Transverse colon (tissue), 4 donors: Measurements from ENCODE around the gene TENT4B. TPM values are rescaled to one million over a fixed set of nuclear protein-coding genes. Genes with fewer than 3 reads are reported as not detected.

Source experiments
- DNase-seq: peaks from one replicate; pipeline ENCODE4 v3.0.0-alpha.2; 2019
- H3K27ac ChIP-seq, 4 donors: fragments of 200-600 bp; sonication (generic); 2 replicates each; pipeline ENCODE4 v1.5.1; 2016 to 2018; ENCODE audit warnings: inconsistent platforms in 4 of 4
- H3K27me3 ChIP-seq: fragments of 200-600 bp; sonication (generic); 2 replicates; pipeline ENCODE4 v1.5.1; 2017; ENCODE audit warnings: inconsistent platforms
- H3K36me3 ChIP-seq, 4 donors: fragments of 200-600 bp; sonication (generic); 2 replicates each; pipeline ENCODE4 v1.5.1; 2017 to 2019; ENCODE audit warnings: inconsistent platforms in 4 of 4
- H3K4me1 ChIP-seq, 4 donors: fragments of 200-600 bp; sonication (generic); 2 replicates each; pipeline ENCODE4 v1.5.1; 2017 to 2020; ENCODE audit warnings: inconsistent platforms in 4 of 4
- H3K4me3 ChIP-seq, 4 donors: fragments of 200-600 bp; sonication (generic); 1 replicate in 1 of 4; 2 replicates in 3 of 4; pipeline versions ENCODE4 v1.5.1 to v1.6.1; 2017 to 2019; ENCODE audit warnings: inconsistent platforms in 4 of 4
- H3K9me3 ChIP-seq, 2 donors: fragments of 200-600 bp; sonication (generic); 2 replicates each; pipeline ENCODE4 v1.5.1; 2017 to 2019; ENCODE audit warnings: inconsistent platforms in 2 of 2
- EP300 ChIP-seq: sonication (generic); formaldehyde crosslinking; IDR thresholded peaks from one replicate; pipeline ENCODE4 v1.6.1; 2017; ENCODE audit warnings: antibody characterized with exemption, low read depth
- POLR2A ChIP-seq: fragments of 450-650 bp; IDR thresholded peaks from one replicate; pipeline ENCODE4 v1.6.1; 2016; ENCODE audit warnings: antibody characterized with exemption, mild to moderate bottlenecking, moderate library complexity
- POLR2AphosphoS5 ChIP-seq, 3 donors: sonication (generic); formaldehyde crosslinking; IDR thresholded peaks; one replicate each; pipeline ENCODE4 v1.6.1; 2016; ENCODE audit warnings: antibody characterized with exemption in 3 of 3
- WGBS, 2 donors: methylation state at CpG; one replicate each; pipeline ENCODE4 v1.1.5; 2018; ENCODE audit warnings: low coverage in 1 of 2; 5-methylcytosine and 5-hydroxymethylcytosine counted together
- in situ Hi-C, 4 donors: fragments of 200-750 bp; cut with MboI; loops; one replicate each; pipeline versions ENCODE4 v1.15.0 to v1.15.1; 2017; ENCODE audit warnings: low sequenced_read_pairs in 3 of 4, low pct_ligation_motif_present in 1 of 4, low pct_unique_long_range_greater_than_20kb in 1 of 4
- intact Hi-C: fragments of 100-400 bp; cut with DNase I; formaldehyde crosslinking; loops from one replicate; pipeline ENCODE4 v1.15.1; 2023; ENCODE audit warnings: low total_unique reads
- total RNA-seq, 4 donors: library from RNA; depleted of rRNA; stranded (reverse); fragments of >200 nt; gene quantifications; one replicate each; pipeline ENCODE4 v1.1.0, GENCODE V29; 2016
- TF ChIP-seq, protein P1 (sequence below), 5 experiments: fragments of 200-600 bp in 3 of 5; fragments of 450-650 bp in 2 of 5; sonication (generic) in 3 of 5; IDR thresholded peaks; 1 replicate in 2 of 5; 2 replicates in 3 of 5; pipeline ENCODE4 v1.5.1; 2016 to 2017; ENCODE audit warnings: antibody characterized with exemption in 5 of 5, inconsistent platforms in 3 of 5, mild to moderate bottlenecking in 2 of 5, moderate library complexity in 1 of 5

Gene TENT4B
- total RNA-seq, 4 donors from 2014 or later, result 8.2 to 18.0 (median 13.0) TPM

DNA sequence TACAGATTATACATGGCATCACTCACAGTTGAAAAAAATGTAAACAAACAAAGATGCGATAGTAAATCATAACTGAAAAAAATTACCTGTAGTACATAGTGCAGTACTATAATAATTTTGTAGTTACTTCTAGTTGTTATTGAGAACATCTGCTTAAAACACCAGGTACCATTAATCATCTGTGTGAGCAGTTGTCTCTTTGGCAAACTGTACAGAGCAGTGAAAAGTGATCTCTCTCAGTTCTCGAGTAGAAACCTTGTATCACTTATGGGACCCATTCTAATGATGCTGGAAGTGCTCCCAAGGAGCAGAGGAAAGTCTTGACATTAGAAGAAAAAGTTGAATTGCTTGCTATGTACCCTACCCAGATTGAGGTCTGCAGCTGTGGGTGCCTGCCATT, 8.9 kb upstream of the TENT4B start:
- Histone ChIP-seq H3K4me3 (no peak overlapping the region), H3K27me3 (no peaks in the 10 kb centered on the region), H3K9me3 (no peaks in the 10 kb centered on the region), H3K36me3 (no peaks in the 10 kb centered on the region), H3K27ac (no peak overlapping the region), H3K4me1 (no peaks in the 10 kb centered on the region)
- WGBS, 2 donors, result 50 to 74% methylated on average over 2 of the region's 2 CpGs
- intact Hi-C loops (no loop called here), in situ Hi-C loops (no loop called here)
- TF ChIP-seq, protein P1, sequence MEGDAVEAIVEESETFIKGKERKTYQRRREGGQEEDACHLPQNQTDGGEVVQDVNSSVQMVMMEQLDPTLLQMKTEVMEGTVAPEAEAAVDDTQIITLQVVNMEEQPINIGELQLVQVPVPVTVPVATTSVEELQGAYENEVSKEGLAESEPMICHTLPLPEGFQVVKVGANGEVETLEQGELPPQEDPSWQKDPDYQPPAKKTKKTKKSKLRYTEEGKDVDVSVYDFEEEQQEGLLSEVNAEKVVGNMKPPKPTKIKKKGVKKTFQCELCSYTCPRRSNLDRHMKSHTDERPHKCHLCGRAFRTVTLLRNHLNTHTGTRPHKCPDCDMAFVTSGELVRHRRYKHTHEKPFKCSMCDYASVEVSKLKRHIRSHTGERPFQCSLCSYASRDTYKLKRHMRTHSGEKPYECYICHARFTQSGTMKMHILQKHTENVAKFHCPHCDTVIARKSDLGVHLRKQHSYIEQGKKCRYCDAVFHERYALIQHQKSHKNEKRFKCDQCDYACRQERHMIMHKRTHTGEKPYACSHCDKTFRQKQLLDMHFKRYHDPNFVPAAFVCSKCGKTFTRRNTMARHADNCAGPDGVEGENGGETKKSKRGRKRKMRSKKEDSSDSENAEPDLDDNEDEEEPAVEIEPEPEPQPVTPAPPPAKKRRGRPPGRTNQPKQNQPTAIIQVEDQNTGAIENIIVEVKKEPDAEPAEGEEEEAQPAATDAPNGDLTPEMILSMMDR (IDR thresholded peaks at IDR 0.05), result no peak
- TF ChIP-seq POLR2AphosphoS5 (IDR thresholded peaks at IDR 0.05) (no peak), EP300 (no peak), POLR2A (no peak)
- no peak for DNase-seq

DNA sequence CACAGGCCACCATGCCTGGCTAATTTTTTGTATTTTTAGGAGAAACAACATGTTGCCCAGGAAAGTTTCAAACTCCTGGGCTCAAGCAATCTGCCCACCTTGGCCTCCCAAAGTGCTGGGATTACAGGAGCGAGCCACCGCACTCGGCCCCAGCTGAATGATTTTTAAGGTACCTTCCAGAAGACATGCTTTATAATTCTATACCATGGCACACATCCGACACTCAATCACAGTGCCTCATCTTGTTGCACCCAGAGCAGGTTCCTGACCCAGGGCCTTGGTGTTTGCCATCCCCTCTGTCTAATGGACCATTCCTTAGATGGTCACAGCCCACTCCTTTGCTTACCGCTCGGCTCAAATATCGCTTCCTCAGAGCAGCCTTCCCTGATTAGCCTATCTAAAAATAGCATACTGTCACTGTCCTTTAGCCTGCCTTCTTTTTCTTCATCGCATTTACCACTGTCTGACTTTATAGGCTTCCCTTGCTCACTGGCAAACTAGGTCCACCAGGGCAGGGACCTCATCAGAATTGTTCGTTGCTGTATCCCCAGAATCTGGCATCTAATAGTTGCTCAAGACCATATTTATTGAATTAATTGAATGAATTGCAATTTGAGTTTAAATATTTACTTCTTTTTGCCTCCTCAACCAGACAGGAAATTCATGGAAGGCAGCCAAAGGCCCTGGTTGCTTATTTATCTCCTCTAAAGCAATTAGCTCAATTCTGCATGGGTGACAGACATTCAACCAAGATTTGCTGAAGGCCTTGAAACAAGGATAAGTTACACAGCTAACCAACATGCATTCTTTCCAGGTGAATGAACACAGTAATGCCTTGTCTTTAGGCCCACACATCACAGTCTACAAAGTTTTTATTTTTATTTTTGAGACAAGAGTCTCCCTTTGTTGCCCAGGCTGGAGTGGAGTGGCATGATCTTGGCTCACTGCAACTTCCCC, 6.3 kb upstream of the TENT4B start:
- no peak overlapping the region for H3K27ac ChIP-seq
- H3K4me1 ChIP-seq, result peaks cover 0 to 1% (median under 1%) of the 10 kb centered on the region in 4 donors
- DNase-seq, result no peak
- WGBS, 2 donors, result 85 to 90% methylated on average over 8 to 9 of the region's 9 CpGs
- no peaks in the 10 kb centered on the region for H3K9me3 ChIP-seq
- in situ Hi-C loops, result no loop called here
- no peak overlapping the region for H3K4me3 ChIP-seq
- no peaks in the 10 kb centered on the region for H3K36me3 ChIP-seq
- TF ChIP-seq, protein P1 (IDR thresholded peaks at IDR 0.05), result no peak
- TF ChIP-seq POLR2A, result no peak
- TF ChIP-seq POLR2AphosphoS5 (IDR thresholded peaks at IDR 0.05), result no peak
- intact Hi-C loops, result no loop called here
- no peaks in the 10 kb centered on the region for H3K27me3 ChIP-seq

DNA sequence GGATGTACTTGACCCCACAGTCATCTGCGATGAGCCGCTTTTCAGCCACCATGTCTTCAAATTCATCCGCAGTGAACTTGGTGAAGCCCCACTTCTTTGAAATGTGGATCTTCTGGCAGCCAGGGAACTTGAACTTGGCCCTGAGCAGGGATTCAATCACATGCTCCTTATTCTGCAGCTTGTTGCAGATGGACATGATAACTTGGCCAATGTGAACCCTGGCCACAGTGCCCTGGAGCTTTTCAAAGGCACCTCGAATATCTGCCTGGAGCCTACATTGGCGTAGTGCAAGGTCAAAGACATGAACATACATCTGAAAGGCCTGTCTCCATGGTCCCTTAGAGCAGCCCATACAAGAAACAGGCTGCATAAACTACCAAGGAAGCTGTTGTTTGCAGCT, 1.8 kb upstream of the TENT4B start:
- H3K4me1 ChIP-seq, result peaks cover 5 to 27% (median 23%) of the 10 kb centered on the region in 4 donors
- no peak overlapping the region for H3K4me3 ChIP-seq
- no peak for DNase-seq
- no peaks in the 10 kb centered on the region for H3K9me3 ChIP-seq
- H3K36me3 ChIP-seq, result no peaks in the 10 kb centered on the region
- TF ChIP-seq EP300 (no peak), POLR2A (no peak), POLR2AphosphoS5 (IDR thresholded peaks at IDR 0.05) (no peak)
- TF ChIP-seq, protein P1 (IDR thresholded peaks at IDR 0.05), result no peak
- no peaks in the 10 kb centered on the region for H3K27me3 ChIP-seq
- in situ Hi-C loops (no loop called here), intact Hi-C loops (loop anchor here (5.0 kb wide), 1 partner anchor 56 kb away; no protein-coding TSS in a partner anchor)
- WGBS, 2 donors, result 98% methylated on average over 5 of the region's 5 CpGs; no CpG with 5 or more reads in 1 of the 2 donors
- H3K27ac ChIP-seq, result no peak overlapping the region

DNA sequence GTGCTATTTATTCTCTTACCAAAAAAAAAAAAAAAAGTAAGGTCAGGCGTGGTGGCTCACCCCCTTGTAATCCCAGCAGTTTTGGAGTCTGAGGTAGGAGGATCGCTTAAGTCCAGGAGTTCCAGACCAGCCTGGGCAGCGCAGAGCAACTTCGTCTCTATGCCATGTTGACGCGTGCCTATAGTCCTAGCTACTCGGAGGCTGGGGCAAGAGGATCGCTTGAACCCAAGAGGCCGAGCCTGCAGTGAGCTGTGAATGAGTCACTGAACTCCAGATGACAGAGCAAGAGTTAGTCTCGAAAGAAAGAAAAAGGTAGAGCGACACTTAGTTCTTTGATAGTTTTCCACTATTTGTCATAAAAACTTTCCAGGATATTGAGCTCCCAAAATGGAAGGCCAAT, 1.4 kb upstream of the TENT4B start:
- no peak for DNase-seq
- H3K4me1 ChIP-seq, result peaks cover 9 to 31% (median 26%) of the 10 kb centered on the region in 4 donors
- H3K36me3 ChIP-seq, result no peaks in the 10 kb centered on the region
- H3K27me3 ChIP-seq, result no peaks in the 10 kb centered on the region
- no peaks in the 10 kb centered on the region for H3K9me3 ChIP-seq
- no peak for TF ChIP-seq POLR2A
- TF ChIP-seq, protein P1 (IDR thresholded peaks at IDR 0.05), result no peak
- no peak for TF ChIP-seq POLR2AphosphoS5 (IDR thresholded peaks at IDR 0.05)
- TF ChIP-seq EP300, result no peak
- in situ Hi-C loops (no loop called here), intact Hi-C loops (loop anchor here (5.0 kb wide), 1 partner anchor 56 kb away; no protein-coding TSS in a partner anchor)
- H3K27ac ChIP-seq, result peak overlapping the region; percentile 94 to 99 (median 98)
- WGBS, 2 donors, result 88 to 92% methylated on average over 5 to 11 of the region's 11 CpGs
- H3K4me3 ChIP-seq, result peak overlapping the region in 3 of 4 donors; percentile 84 to 95 (median 88)
